Osteoblast (primary cell): ENCODE results near the gene ATRAID. TPM values are rescaled to one million over a fixed set of nuclear protein-coding genes. Genes with fewer than 3 reads are reported as not detected.

Experiments used
- DNase-seq: peaks from one replicate; pipeline ENCODE4 v3.0.0; 2011; ENCODE audit warnings: low spot score, mixed read lengths; ENCODE audit not compliant: insufficient read length; ENCODE audit errors: missing footprints
- H2AFZ ChIP-seq: 2 replicates; pipeline ENCODE4 v1.6.0; 2011; ENCODE audit warnings: mild to moderate bottlenecking, low read length
- H3K27ac ChIP-seq: 2 replicates; pipeline ENCODE4 v1.5.1; 2011; ENCODE audit warnings: mild to moderate bottlenecking, low read depth, low read length, moderate library complexity
- H3K27me3 ChIP-seq: 2 replicates; pipeline ENCODE4 v1.6.0; 2012; ENCODE audit warnings: mild to moderate bottlenecking, control low read depth, inconsistent platforms, low read length, moderate library complexity; ENCODE audit not compliant: insufficient read depth
- H3K36me3 ChIP-seq: 2 replicates; pipeline ENCODE4 v1.5.1; 2011; ENCODE audit warnings: mild to moderate bottlenecking, low read length, control low read depth, moderate library complexity; ENCODE audit not compliant: insufficient read depth
- H3K4me1 ChIP-seq: 2 replicates; pipeline ENCODE4 v1.5.1; 2011; ENCODE audit warnings: mild to moderate bottlenecking, low read length, control low read depth, moderate library complexity; ENCODE audit not compliant: insufficient read depth
- H3K4me2 ChIP-seq: 2 replicates; pipeline ENCODE4 v1.6.0; 2011; ENCODE audit warnings: mild to moderate bottlenecking, low read length; ENCODE audit not compliant: insufficient read depth
- H3K4me3 ChIP-seq: fragments of 200-600 bp; sonication (generic); 3 replicates; pipeline ENCODE4 v1.5.1; 2012; ENCODE audit warnings: mild to moderate bottlenecking, low read length, inconsistent platforms; ENCODE audit not compliant: insufficient read depth
- H3K79me2 ChIP-seq: 2 replicates; pipeline ENCODE4 v1.6.0; 2012; ENCODE audit warnings: mild to moderate bottlenecking, low read length, control low read depth, inconsistent platforms; ENCODE audit not compliant: insufficient read depth
- H3K9me3 ChIP-seq: 2 replicates; pipeline ENCODE4 v1.5.1; 2011; ENCODE audit warnings: low read depth, low read length, control low read depth
- H4K20me1 ChIP-seq: 2 replicates; pipeline ENCODE4 v1.6.0; 2012; ENCODE audit warnings: mild to moderate bottlenecking, low read length, control low read depth; ENCODE audit not compliant: insufficient read depth
- total RNA-seq: library from RNA; depleted of rRNA; stranded (reverse); fragments of >200 nt; gene quantifications from 2 replicates; pipeline ENCODE4 v1.2.3, GENCODE V29; 2012
- TF ChIP-seq, protein P1 (sequence below): IDR thresholded peaks from 2 replicates; pipeline ENCODE4 v1.5.1; 2011; ENCODE audit warnings: mild to moderate bottlenecking, low read depth, low read length, moderate library complexity; ENCODE audit errors: extremely low read depth

ATRAID gene
- total RNA-seq, 1 donor, result 198 TPM

DNA sequence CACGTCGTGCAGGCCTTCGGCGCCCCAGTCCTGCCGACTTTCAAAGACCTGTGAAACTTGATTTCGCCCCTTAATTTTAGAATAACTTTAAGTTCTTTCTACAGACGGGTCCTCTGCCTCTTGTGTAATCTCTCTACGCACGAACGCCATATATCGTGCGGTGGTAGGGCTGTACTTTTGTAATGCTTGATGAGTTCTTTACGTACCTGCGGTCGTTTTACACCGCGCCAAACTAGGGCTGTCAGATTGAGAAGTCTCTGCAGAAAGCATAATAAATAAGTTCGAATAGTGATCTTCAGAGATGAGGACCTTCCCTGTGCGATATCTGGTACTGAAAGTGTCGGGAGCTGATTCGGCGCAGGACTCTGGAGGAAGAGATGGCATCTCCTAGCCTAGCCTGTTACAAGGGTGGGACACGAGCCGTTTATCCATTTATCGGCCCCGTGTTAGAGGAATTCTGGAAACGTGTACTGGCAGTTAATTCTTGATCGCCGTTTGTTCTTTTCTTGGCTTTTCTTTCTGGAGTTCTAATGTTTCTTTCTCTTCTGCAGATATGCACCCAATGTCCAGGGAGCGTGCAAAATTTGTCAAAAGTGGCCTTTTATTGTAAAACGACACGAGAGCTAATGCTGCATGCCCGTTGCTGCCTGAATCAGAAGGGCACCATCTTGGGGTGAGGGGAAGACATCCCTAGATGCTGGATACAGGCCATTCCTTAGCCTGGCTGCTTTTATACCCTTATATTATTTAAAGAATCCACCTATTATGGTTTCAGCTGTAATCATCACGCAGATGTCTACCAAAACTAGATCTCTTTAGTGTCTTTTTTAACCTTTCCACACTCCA, 1.0 kb downstream of the ATRAID start:
- peaks cover 31% of the 10 kb centered on the region for H3K36me3 ChIP-seq
- no peaks in the 10 kb centered on the region for H3K9me3 ChIP-seq
- peak; percentile 37 for DNase-seq
- peak overlapping the region; percentile 95 for H2AFZ ChIP-seq
- H3K79me2 ChIP-seq, result peaks cover 23% of the 10 kb centered on the region
- H4K20me1 ChIP-seq, result no peaks in the 10 kb centered on the region
- TF ChIP-seq, protein P1, sequence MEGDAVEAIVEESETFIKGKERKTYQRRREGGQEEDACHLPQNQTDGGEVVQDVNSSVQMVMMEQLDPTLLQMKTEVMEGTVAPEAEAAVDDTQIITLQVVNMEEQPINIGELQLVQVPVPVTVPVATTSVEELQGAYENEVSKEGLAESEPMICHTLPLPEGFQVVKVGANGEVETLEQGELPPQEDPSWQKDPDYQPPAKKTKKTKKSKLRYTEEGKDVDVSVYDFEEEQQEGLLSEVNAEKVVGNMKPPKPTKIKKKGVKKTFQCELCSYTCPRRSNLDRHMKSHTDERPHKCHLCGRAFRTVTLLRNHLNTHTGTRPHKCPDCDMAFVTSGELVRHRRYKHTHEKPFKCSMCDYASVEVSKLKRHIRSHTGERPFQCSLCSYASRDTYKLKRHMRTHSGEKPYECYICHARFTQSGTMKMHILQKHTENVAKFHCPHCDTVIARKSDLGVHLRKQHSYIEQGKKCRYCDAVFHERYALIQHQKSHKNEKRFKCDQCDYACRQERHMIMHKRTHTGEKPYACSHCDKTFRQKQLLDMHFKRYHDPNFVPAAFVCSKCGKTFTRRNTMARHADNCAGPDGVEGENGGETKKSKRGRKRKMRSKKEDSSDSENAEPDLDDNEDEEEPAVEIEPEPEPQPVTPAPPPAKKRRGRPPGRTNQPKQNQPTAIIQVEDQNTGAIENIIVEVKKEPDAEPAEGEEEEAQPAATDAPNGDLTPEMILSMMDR, result no peak
- H3K27me3 ChIP-seq, result no peaks in the 10 kb centered on the region
- H3K4me3 ChIP-seq, result peak overlapping the region; percentile 86
- H3K27ac ChIP-seq, result peak overlapping the region; percentile 98
- peak overlapping the region; percentile 87 for H3K4me2 ChIP-seq
- H3K4me1 ChIP-seq, result peaks cover 22% of the 10 kb centered on the region

DNA sequence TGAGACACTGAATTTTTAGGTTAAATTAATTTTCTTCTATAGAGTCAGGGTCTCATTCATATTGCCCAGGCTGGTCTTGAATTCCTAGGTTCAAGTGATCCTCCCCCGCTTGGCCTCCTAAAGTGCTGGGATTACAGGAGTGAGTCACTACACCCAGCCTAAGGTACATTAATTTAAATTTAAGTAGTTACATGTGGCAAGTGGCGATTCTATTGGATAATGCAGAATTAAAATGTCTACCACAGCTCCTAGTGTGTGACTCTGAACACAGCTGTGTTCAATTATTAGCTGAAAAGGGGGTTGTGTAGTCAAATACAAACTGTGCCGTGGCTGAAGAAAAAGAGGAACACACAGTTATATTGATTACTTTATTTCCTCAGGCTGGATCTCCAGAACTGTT, 3.1 kb downstream of the ATRAID start:
- no peaks in the 10 kb centered on the region for H3K9me3 ChIP-seq
- no peak overlapping the region for H3K4me3 ChIP-seq
- H4K20me1 ChIP-seq, result no peaks in the 10 kb centered on the region
- DNase-seq, result peak; percentile 8
- TF ChIP-seq, protein P1, result no peak
- H3K27ac ChIP-seq, result no peak overlapping the region
- H3K79me2 ChIP-seq, result peaks cover 38% of the 10 kb centered on the region
- H3K4me2 ChIP-seq, result no peak overlapping the region
- H3K27me3 ChIP-seq, result no peaks in the 10 kb centered on the region
- H3K4me1 ChIP-seq, result peaks cover 32% of the 10 kb centered on the region
- peaks cover 24% of the 10 kb centered on the region for H3K36me3 ChIP-seq
- H2AFZ ChIP-seq, result no peak overlapping the region

DNA sequence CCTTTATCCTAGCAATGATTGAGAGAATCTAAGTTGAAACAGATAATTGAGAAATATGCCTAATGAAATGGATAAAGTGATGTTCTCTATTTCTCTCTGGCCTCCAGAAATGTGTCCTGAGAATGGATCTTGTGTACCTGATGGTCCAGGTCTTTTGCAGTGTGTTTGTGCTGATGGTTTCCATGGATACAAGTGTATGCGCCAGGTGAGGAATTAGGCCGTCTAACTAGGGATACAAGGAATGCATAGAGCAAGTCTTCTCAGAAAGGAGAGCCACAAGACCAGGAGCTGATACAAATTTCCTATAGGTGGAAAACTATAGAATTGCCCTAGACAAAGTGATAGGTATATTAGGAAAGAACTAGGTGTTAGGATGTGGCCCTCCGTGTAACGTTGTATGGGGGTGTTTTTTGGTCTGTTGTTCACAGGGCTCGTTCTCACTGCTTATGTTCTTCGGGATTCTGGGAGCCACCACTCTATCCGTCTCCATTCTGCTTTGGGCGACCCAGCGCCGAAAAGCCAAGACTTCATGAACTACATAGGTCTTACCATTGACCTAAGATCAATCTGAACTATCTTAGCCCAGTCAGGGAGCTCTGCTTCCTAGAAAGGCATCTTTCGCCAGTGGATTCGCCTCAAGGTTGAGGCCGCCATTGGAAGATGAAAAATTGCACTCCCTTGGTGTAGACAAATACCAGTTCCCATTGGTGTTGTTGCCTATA, 4.7 kb downstream of the ATRAID start:
- peak; percentile 19 for DNase-seq

More for the DNA sequence above, 4.7 kb downstream of the ATRAID start:
- Histone ChIP-seq H3K4me3 (peak overlapping the region; percentile 93), H3K4me2 (peak overlapping the region; percentile 96), H3K27me3 (no peaks in the 10 kb centered on the region), H3K27ac (peak overlapping the region; percentile 64), H3K4me1 (peaks cover 27% of the 10 kb centered on the region), H3K9me3 (no peaks in the 10 kb centered on the region), H4K20me1 (no peaks in the 10 kb centered on the region), H2AFZ (peak overlapping the region; percentile 70), H3K79me2 (peaks cover 38% of the 10 kb centered on the region), H3K36me3 (peaks cover 33% of the 10 kb centered on the region)
- TF ChIP-seq, protein P1, result no peak
